ENCODE measurements around the gene TAOK2.
"Not testable (repeated sequence)": the region's sequence is repeated elsewhere in the genome, so short reads cannot be mapped to it uniquely, and the experiment has no call there.

The TAOK2 gene

DNA sequence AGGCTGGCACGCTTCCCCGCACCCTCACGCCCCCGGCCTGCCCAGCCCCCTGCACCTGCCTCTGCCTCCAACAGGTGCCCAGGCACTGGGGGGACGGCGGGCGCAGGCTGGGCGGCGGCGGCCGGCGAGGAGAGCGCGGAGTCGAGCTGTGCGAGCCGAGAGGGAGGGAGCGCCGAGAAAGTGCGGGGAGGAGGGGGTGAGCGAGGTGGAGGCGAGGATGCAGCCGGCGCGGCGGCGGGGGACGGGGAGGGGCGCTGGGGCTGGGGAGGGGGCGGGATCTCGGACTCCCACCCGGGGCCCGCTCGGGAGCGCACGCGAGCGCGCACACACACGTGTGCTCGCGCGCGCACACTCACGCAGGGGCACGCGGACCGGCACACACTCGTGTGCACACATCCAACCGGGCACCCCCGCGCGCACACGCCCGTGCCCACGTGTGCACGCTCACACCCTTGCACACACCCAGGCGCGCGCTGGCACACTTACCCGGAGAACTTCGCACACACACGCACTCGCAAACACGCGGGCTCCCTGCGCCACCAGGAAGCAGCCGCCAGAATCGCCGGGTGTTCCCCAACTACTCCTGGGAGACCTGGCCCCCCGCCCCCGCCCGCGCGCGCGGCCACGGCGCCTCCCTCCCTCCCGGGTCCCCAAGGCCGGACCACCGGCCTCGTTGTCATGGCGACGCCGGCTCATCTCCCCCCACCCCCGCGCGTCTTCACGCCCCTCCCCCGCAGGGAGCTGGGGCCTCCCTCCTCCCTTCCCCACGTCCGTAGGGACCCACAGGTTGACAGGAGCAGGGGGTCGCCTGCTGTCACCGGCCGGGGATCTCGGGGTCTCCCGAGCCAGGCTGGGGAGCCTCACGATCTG lies 37.4 kb downstream of the TAOK2 start, which contains the start of gene DOC2A:
Gene DOC2A, minus strand, starts transcription at position 184 of the 870 bp plus-strand sequence. CDS start 805 bp downstream, outside the sequence.
- no peaks in the 10 kb centered on the region for H3K36me3 ChIP-seq (ENCODE audit: control insufficient read depth, insufficient read depth, low read length)
- peak within 1 kb of the TSS; percentile 54 for H3K4me3 ChIP-seq (replicated peaks; ENCODE audit: low read depth, low read length)
- DNase-seq (ENCODE audit: extremely low read depth, insufficient read length) = no peak
- TF ChIP-seq, protein P1, sequence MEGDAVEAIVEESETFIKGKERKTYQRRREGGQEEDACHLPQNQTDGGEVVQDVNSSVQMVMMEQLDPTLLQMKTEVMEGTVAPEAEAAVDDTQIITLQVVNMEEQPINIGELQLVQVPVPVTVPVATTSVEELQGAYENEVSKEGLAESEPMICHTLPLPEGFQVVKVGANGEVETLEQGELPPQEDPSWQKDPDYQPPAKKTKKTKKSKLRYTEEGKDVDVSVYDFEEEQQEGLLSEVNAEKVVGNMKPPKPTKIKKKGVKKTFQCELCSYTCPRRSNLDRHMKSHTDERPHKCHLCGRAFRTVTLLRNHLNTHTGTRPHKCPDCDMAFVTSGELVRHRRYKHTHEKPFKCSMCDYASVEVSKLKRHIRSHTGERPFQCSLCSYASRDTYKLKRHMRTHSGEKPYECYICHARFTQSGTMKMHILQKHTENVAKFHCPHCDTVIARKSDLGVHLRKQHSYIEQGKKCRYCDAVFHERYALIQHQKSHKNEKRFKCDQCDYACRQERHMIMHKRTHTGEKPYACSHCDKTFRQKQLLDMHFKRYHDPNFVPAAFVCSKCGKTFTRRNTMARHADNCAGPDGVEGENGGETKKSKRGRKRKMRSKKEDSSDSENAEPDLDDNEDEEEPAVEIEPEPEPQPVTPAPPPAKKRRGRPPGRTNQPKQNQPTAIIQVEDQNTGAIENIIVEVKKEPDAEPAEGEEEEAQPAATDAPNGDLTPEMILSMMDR (IDR thresholded peaks at IDR 0.05; ENCODE audit: insufficient read depth, low read length, poor library complexity, severe bottlenecking) = no peak
- no peaks in the 10 kb centered on the region; the same call in 1 of the 2 replicates for H3K27me3 ChIP-seq (replicated peaks; ENCODE audit: control insufficient read depth, insufficient read depth, low read length)

GRCh38 chr16:30011714-30012504 lies 38.2 kb downstream of the TAOK2 start:
- no peak for DNase-seq (ENCODE audit: extremely low read depth, insufficient read length)
- Histone ChIP-seq H3K27me3 (replicated peaks; ENCODE audit: control insufficient read depth, insufficient read depth, low read length) (no peaks in the 10 kb centered on the region; the same call in 1 of the 2 replicates), H3K4me3 (replicated peaks; ENCODE audit: low read depth, low read length) (peak overlapping the region; percentile 54; the same call in 1 of the 2 replicates), H3K36me3 (ENCODE audit: control insufficient read depth, insufficient read depth, low read length) (no peaks in the 10 kb centered on the region)
- TF ChIP-seq, protein P1 (IDR thresholded peaks at IDR 0.05; ENCODE audit: insufficient read depth, low read length, poor library complexity, severe bottlenecking) = no peak

DNA sequence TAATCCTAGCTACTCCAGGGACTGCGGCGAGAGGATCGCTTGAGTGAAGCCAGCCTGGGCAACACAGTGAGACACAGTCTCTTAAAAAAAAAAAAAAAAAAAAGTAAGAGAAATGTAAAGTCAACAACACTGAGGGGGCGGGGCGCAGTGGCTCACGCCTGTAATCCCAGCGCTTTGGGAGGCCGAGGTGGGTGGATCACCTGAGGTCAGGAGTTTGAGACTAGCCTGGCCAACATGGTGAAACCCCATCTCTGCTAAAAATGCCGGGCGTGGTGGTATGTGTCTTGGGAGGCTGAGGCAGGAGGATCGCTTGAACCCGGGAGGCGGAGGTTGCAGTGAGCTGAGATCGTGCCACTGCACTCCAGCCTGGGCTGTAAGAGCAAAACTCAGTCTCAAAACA lies 38.9 kb downstream of the TAOK2 start:
- H3K27me3 ChIP-seq (replicated peaks; ENCODE audit: control insufficient read depth, insufficient read depth, low read length); H3K4me3 ChIP-seq (replicated peaks; ENCODE audit: low read depth, low read length); DNase-seq (ENCODE audit: extremely low read depth, insufficient read length): not testable (repeated sequence)

GRCh38 chr16:30015450-30015849 lies 41.8 kb downstream of the TAOK2 start:
- H3K4me3 ChIP-seq (replicated peaks; ENCODE audit: low read depth, low read length); DNase-seq (ENCODE audit: extremely low read depth, insufficient read length); H3K27me3 ChIP-seq (replicated peaks; ENCODE audit: control insufficient read depth, insufficient read depth, low read length); H3K36me3 ChIP-seq (ENCODE audit: control insufficient read depth, insufficient read depth, low read length): not testable (repeated sequence)

More for the DNA sequence above, 38.9 kb downstream of the TAOK2 start:
- not testable (repeated sequence) for H3K36me3 ChIP-seq (ENCODE audit: control insufficient read depth, insufficient read depth, low read length)

GRCh38 chr16:30016555-30017276 lies 43.0 kb downstream of the TAOK2 start:
- DNase-seq (ENCODE audit: extremely low read depth, insufficient read length) = no peak
- H3K27me3 ChIP-seq (replicated peaks; ENCODE audit: control insufficient read depth, insufficient read depth, low read length) = no peaks in the 10 kb centered on the region; the same call in 1 of the 2 replicates
- TF ChIP-seq, protein P1 (IDR thresholded peaks at IDR 0.05; ENCODE audit: insufficient read depth, low read length, poor library complexity, severe bottlenecking) = no peak
- no peak overlapping the region for H3K4me3 ChIP-seq (replicated peaks; ENCODE audit: low read depth, low read length)
- H3K36me3 ChIP-seq (ENCODE audit: control insufficient read depth, insufficient read depth, low read length) = no peaks in the 10 kb centered on the region

DNA sequence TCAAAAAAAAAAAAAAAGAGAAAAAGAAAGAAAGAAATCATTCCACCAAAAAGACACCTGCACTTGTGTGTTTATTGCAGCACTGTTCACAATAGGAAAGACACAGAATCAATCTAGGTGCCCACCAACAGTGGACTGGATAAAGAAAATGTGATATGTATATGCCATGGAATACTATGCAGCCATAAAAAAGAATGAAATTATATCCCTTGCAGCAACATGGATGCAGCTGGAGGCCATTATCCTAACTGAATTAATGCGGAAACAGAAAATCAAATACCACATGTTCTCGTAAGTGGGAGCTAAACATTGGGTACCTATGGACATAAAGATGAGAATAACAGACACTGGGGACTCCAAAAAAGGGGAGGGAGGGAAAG lies 43.6 kb downstream of the TAOK2 start:
- H3K36me3 ChIP-seq (ENCODE audit: control insufficient read depth, insufficient read depth, low read length) = no peaks in the 10 kb centered on the region
- TF ChIP-seq, protein P1 (IDR thresholded peaks at IDR 0.05; ENCODE audit: insufficient read depth, low read length, poor library complexity, severe bottlenecking) = no peak
- H3K27me3 ChIP-seq (replicated peaks; ENCODE audit: control insufficient read depth, insufficient read depth, low read length) = no peaks in the 10 kb centered on the region; the same call in 1 of the 2 replicates
- no peak for DNase-seq (ENCODE audit: extremely low read depth, insufficient read length)
- no peak overlapping the region for H3K4me3 ChIP-seq (replicated peaks; ENCODE audit: low read depth, low read length)

GRCh38 chr16:30017937-30018336 lies 44.3 kb downstream of the TAOK2 start:
- not testable (repeated sequence) for DNase-seq (ENCODE audit: extremely low read depth, insufficient read length); H3K36me3 ChIP-seq (ENCODE audit: control insufficient read depth, insufficient read depth, low read length); H3K4me3 ChIP-seq (replicated peaks; ENCODE audit: low read depth, low read length); H3K27me3 ChIP-seq (replicated peaks; ENCODE audit: control insufficient read depth, insufficient read depth, low read length)

All from GM06990 (cell line).